Inferior parietal cortex (tissue), 1 donor: ENCODE data around the gene DNAJB12.
"Not testable (repeated sequence)": the region's sequence is repeated elsewhere in the genome, so short reads cannot be mapped to it uniquely, and the experiment has no call there.

Experiments used
- DNase-seq: peaks from one replicate; pipeline ENCODE4 v3.0.0-alpha.2; 2016; ENCODE audit errors: extremely low spot score

The DNAJB12 gene

DNA sequence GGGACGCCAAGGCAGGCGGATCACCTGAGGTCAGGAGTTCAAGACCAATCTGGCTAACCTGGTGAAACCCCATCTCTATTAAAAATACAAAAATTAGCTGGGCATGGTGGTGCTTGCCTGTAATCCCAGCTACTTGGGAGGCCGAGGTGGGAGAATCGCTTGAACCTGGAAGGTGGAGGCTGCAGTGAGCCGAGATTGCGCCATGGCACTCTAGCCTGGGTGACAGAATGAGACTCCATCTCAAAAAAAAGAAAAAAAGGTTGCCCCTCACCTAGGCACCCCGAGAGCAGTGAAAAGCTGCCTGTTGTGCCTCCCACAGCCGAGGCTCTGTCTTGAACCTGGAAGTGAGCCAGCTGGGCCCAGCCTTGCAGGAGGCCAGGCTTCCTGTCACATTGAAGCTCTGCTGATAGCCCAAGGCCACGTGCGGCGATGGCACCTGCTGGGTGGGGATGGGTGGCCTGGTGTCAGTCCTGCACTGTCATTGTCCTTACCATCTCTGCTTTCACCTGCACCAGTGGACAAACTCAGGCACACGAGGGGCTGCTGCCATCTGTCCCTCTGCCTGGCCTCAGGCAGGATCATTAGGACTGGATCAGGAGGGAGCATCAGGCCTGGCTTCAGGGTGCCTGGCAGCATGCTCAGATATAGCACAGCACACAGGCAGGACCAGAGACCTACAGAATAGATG, 37.8 kb downstream of the DNAJB12 start:
- DNase-seq = no peak

DNA sequence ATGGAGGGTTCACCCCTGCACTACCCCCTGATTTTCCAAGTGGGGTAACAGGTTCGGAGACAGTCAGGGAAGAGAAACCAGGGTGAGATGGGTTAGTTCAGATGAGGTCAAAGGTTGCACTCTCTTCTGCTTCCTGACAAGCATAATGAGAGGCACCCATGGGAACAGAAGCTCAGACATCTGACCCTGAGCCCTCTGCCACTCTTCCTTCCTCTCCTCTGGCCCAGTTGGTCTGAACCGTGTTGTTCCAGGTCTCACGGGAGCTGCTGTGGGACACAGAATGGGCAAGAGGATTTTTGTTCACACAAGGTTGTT, 38.4 kb downstream of the DNAJB12 start:
- DNase-seq = no peak

DNA sequence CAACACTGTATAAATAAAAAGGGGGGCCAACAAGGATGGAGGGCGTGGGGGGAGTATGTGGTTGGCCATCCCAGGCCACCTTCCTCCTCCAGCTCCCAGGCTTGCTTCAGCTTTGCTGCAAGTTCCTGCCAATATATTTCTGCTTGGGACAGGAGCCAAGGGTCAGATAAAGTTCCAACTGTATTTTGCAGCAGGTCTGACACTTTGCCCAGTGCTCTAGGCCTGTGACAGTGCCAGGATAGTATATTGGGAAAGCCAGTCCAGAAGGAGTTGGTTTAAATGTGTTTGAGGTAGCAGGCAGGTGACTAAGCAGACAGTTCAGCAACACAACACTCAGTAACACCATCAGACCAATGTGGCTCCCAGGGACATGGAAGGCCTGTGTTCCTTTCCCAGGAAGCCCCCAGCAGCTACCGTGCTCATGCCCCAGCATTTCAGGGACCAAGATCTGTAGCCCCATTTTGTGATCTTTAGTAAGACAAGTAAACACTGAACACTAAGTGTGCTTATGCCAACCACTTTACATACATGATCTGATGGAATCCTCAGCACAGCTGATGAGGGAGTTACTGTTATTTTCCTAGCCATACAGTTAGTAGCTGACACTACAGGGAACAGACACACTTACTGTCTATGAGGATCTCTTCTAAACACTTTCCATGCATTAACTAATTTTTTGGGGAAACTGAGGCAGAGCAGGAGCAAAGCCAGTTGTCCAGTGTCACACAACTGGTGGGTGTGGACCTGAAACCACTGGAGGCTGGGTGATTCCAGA, 38.9 kb downstream of the DNAJB12 start:
- DNase-seq = no peak

DNA sequence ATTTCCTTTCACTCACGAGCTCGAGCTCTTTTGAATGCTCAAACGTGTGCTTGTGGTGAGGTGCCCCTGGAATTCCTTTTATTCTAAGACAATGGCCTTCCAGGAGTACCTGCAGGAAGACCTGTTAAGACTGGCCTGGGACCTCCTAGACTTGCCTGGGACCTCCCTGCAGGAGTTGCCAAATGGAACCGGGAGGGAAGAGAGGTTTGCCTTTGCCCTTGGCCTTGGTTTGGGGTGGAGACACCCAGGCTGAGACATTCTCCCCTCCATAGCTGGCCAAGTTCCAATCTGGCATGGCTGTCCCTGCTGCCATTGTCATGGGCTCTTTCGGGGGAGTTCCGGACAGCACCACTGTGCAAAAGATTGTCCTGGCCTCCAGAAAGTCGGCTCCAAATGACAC, 39.7 kb downstream of the DNAJB12 start:
- no peak for DNase-seq

DNA sequence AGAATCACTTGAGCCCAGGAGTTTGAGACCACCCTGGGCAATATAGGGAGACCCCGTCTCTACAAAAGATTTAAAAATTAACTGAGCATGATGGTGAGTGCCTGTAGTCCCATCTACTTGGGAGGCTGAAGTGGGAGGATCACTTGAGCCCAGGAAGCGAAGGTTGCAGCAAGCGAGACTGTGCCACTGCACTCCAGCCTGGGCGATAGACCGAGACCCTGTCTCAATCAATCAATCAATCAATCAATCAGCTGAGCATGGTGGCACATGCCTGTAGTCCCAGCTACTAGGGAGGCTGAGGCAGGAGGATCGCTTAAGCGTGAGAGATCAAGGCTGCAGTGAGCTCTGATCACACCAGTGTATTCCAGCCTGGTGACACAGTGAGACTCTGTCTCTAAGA, 40.5 kb downstream of the DNAJB12 start:
- DNase-seq = no peak

DNA sequence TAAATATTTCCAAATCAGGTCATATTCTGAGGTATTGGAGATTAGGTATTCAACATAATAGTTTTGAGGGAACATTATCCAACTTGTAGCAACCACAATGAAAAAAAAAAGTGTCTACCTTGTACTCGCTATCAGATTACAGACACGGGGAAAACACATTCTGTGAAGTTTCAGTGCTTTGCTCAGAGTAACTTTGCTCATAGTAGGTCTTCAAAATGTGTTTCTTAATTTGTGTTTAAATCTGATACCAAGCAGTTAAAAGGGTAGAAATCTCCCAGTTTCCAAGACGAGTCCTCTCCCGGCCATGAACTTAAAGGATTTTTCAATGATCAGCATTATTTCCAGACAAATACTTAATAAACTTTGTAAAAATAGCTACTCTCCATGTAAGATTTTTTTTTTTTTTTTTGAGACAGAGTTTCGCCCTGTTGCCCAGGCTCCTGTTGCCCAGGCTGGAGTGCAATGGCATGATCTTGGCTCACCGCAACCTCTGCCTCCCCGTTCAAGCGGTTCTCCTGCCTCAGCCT, 41.8 kb downstream of the DNAJB12 start:
- no peak for DNase-seq

DNA sequence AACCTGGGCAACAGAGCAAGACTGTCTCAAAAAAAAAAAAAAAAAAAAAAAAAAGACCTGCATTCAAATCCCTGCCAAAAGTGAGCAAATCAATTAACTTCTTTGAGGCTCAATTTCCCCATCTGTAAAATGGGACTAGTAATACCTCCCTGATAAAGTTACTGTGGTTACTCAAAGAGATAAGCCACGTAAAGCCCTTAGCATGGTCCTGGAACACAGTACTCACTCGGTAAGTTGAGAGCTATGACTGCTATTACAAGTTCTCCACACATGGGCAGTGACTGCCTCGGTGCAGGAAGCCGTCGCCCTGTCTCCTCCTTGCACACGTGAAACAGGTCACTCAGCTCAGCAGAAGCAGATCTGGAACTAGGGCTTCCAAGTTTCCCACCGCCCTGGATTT, 43.1 kb downstream of the DNAJB12 start:
- DNase-seq = no peak

DNA sequence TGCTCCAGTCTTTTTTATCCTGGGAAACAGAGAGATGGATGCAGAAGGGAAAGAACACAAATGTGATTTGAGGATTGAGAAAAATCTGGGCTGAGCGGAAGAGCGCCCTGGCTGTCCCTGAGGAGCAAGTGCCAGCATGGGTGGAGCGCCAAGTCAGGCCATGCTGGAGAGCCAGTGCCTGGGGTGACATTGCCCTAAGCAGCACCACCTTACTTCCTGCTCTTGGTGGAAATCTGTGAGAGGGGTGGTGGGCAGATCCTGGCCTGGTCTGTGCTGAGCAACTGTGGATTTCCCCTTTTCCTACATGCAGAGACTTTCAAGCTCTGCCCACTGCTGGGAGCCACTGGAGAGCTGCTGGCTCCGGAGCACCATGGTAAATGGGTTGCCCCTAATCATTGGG, 44.1 kb downstream of the DNAJB12 start:
- DNase-seq = no peak

DNA sequence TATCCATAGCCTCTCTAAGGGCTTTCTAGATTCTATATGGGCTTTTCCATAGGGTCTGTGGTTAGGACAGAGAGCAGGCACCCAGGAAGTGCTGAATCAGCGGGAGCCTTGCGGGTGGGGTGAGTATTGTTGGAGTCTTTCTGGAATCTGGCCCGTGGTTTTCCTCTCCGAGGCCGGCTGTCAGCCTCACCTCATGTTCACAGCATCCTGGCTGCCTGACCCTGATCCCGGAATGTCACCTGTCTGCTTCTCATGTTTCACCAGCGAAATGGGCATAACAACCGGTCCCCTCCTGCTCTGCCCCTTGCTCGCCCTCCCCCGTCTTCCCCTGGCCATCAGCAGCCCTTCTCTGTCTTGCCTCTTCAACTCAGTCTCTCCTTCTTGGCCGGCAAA, 44.5 kb downstream of the DNAJB12 start:
- no peak for DNase-seq

DNA sequence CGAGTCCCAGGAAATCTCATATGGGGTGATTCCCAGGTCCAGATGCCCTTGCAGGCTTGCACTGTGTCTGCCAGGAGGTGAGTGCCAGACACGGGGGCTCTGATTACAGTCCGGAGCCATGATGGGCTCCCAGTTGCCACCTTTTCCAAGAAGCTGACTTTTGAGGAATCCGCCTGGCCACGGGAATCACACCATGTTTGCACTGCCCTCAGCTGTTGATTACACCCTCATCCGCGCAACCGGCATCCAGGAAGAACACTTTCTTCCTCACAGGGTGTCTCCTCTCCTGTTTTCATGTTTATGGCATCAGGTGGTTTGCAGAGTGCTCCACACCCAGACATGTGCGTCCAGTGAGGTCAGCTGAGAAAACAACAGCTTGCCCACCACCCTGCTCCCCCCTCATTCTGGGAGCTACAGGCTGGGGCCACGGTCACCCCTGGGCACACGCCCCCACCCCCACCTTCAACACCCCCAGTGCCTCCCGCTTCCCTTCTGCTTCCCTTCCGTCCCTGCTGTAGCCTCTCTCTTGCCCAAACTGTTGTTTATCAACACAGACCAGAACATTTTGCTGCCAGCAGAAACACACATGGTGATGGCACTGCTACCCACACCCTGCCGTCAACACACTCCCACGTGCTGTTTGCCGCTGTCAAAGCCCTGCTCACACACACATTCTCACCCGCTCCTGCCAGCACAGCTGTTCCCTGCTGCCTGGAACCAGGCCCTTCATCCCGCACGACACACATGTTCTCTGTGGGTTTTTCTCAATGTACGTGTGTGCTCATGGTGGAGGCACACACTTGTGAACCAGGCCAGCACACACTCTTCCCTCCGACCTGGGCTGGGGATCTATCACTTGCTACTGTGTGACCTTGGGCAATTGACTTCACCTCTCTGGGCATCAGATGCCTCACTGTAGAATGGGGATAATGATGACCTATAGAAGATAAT, 45.2 kb downstream of the DNAJB12 start:
- no peak for DNase-seq

DNA sequence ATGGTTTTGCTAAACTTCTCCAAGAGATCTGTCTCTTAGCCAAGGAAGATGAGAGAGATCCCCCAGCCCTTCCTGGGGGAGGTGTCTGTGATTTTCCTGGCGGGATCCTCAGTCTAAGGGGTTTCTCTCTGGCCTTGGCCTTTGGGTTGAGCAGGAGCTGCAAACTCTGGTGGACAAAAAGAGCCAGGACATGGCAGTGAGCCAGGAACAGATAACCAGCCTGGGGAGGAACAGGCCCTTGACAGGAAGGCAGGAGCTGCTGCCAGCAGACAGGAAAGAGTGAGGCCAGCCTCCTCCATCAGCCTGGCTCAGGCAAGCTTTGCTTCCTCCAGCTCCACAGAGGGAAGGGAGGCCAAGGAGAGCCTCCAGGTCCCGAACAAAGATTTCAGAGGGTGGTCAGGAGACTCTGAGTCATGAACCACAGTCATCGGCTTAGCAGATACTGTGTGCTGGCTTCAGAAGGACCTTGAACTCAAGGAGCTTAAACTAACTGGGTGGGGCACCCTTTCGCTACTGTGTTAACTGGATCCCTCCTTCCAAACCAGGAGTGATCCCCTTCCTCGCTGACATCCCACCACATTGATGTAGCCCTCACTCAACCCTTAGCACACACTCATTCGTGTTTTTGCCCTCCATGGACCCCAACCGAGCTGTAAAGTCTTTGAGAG, 46.3 kb downstream of the DNAJB12 start:
- no peak for DNase-seq

DNA sequence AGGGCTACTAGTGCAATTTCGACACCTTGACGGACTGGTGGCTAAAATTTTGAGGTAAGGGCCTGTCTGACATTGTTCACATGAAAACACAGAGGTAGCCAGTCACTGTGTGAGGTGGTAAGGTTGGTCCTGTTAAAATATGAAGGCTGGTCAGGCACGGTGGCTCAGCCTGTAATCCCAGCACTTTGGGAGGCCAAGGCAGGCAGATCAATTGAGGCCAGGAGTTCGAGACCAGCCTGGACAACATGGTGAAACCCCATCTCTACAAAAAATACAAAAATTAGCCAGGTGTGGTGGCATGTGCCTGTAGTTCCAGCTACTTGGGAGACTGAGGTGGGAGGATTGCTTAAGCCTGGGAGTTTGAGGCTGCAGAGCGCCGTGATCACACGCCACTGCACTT, 47.0 kb downstream of the DNAJB12 start:
- DNase-seq = not testable (repeated sequence)

DNA sequence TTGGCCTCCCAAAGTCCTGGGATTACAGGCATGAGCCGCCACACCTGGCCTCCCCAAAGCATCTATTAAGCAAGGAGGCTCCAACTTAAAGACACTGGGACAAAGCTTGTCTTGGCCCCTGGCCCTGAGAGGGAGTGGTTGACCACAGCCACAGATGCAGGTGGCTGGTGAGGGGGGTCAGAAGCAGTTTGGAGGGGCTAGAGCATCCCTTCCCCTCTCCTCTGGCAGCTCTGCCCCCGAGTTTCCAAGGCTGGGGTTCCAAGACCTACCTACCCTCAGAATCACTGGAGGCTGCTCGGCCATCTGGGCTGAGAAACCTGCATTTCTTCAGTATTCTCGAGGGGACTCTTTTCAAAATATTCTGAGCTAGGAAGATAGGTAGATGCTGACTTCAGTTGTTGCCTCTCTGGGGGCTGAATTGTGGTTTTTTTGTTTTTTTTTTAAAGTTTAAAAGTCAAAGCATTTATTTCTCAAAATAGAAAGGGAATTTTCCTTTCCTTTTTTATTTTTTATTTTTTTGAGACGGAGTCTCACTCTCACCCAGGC, 48.4 kb downstream of the DNAJB12 start:
- no peak for DNase-seq

DNA sequence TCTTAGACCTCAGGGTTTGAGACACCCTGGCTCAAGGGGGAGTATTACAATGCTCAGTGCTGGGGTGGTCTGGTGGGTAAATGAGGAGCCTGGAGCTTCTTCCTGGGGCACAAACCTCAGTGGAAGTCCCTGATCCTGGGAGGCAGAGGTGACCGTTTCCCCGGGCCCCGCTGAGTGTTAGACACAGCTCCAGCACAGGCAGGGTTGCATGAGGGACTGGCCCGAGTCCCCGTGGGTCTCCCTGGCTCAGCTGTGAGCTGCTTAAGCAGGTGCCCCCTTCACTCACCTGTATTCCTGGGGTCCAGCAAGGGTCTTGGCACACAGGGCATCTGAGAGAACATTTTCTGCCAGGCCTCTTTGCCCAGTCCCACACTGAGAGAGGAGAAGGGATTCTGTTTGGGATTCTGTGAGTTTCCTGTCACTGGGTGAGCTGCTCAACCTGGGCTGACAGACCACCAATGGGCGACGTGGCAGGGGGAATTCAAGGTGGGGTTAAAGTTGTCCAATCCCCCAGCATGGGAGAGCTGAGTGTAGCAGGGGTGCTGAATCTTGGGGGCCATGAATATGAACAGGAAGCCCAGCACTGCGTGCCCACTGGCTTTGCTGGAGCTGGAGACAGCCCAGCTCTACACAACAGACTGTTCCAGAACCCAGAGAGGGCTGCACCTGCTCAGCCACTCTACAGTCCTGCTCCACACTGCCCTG, 51.1 kb downstream of the DNAJB12 start:
- DNase-seq = no peak

DNA sequence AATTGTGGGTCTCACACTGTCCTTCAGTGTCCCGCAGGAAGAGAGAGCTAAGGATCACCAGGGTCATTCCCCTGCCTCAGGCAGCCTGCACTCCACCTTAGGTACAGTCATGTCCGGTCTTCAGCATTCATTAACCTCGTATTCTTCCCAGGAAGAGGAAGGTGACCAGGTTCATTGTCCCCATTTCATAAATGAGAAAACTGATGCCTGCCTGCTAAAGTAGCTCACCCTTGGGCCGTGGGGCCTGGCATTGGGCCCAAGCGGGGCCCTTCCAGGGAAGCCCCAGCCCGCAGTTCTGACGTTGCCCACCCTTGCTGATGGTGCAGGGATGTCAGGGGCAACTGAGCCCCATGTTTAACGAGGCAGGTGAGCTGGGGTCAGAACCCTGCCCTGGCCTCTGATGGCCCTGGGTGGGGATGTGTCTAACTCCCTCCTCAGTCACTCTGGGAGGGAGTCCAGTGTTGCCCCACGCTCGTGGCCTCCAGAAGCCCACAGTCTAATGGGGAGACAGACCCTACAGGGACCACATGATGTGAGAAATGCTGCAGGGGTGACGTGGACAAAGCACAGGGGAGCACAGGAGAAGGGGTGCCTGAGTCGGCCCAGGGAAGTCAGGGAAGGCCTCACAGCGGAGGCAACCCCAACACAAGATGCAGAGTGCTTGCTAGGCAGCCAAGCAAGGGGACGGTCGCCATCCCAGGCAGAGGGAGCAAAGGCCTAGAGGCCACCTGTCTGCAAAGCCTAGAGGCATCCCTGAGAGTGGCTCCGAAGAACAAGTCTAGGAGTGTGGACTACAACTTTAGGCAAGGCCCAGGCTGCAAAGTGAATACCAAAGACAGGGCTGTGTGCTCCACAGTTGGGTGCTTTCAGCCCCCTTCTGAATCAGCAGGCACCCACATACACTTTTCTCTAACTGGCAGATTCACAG, 55.9 kb downstream of the DNAJB12 start:
- DNase-seq = no peak

DNA sequence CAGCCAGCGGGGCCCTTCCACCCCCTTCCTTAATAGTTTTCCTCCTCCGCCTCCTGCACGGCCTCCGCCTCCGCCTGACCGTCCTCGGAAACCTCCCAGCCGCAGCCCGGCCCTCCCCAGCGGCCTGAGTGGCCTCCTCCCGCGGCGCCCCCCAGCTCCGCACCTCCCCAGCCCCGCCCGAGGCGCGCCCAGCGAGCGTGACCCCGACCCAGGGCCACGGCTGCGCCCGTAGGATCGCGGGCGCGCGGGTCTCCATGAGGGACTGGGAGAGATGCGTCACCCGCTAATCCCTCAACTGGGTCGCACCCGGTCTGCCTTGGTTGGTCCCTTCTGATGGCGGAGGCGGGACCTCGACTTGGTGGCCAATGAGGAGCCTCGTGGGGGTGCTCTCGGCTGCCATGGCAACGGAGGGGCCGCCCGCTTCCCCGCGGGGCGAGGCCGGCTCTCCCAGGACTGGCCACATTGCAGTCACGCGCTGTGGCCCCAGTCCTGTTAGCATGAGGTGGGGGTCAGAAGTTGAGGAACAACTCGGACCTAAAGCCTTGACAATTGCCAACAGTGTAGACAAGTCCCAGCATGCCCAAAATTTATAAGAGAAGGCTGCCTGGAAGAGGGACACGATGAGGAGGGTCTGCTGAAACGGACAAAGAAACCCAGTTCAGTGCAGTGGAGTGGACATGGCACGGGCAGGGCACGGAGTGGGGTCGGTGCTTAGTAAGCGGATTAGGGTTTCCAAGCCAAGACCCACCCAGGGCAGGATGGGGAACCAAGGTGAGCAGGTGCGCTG, 56.7 kb downstream of the DNAJB12 start:
- DNase-seq = peak; percentile 97

DNA sequence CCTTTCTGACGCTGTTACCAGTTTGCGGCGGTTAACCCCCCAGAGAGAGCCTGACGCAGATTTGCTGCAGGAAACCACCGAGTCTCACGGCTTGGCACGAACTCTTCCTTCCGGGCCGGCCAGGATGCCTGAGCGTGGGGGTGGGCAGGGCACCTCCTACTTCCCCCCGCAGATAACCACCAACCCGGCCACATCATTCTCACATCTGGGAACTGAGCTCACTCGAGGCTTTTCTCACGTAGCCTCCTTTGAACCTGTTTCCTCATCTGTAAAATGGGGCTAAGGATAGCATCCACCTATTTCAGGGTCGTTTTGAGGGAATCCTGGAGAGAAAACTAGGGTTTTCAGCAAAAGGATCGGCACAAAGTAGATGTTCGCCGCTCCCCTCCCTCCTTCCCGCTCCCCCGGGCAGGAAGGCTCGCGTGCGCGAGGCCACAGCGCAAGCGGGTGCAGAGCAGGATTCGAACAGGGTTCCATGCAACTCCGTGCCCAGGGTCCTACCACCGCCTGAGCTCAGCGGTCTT, 57.4 kb downstream of the DNAJB12 start:
- peak; percentile 46 for DNase-seq

DNA sequence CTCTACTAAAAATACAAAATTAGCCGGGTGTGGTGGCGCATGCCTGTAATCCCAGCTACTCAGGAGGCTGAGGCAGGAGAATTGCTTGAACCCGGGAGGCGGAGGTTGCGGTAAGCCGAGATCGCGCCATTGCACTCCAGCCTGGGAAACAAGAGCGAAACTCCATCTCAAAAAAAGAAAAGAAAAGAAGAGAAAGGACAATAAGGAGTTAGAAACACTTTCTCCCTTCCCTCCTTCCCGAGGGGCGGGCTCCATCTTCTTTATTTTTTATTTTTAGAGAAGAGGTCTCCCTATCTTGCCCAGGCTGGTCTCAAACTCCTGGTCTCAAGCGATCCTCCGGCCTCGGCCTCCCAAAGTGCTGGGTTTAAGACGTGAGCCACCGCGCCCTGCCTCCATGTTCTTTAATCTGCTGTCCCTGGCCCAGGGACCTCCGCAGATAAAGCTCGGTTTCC, 57.9 kb downstream of the DNAJB12 start:
- not testable (repeated sequence) for DNase-seq
